Right lobe of liver (tissue), 6 donors: ENCODE data around the gene RCBTB1. TPM values are rescaled to one million over a fixed set of nuclear protein-coding genes. Genes with fewer than 3 reads are reported as not detected.

Experiments used
- ATAC-seq, 4 donors: fragments of 200-7000 bp; cut with Tn5 transposase; one replicate each; pipeline ENCODE4 v1.9.1; 2020; ENCODE audit warnings: mild to moderate bottlenecking in 4 of 4, moderate library complexity in 4 of 4
- DNase-seq, 3 donors: peaks; one replicate each; pipeline ENCODE4 v3.0.0-alpha.2; 2020
- H3K27ac ChIP-seq, 3 donors: fragments of 200-600 bp; one replicate each; pipeline ENCODE4 v1.8.0; 2022
- H3K27me3 ChIP-seq, 2 donors: fragments of 200-600 bp; one replicate each; pipeline ENCODE4 v1.8.0; 2022
- H3K36me3 ChIP-seq, 4 donors: fragments of 200-600 bp; sonication (generic) in 1 of 4; one replicate each; pipeline versions ENCODE4 v1.5.1 to v1.8.0; 2017 to 2022; ENCODE audit warnings: control low read depth in 1 of 4
- H3K4me1 ChIP-seq, 4 donors: fragments of 200-600 bp; sonication (generic) in 1 of 4; one replicate each; pipeline versions ENCODE4 v1.5.1 to v1.8.0; 2017 to 2022; ENCODE audit warnings: control low read depth in 1 of 4
- H3K4me3 ChIP-seq, 3 donors: fragments of 200-600 bp; one replicate each; pipeline ENCODE4 v1.8.0; 2022
- H3K9me3 ChIP-seq, 4 donors: fragments of 200-600 bp; sonication (generic) in 1 of 4; one replicate each; pipeline versions ENCODE4 v1.5.1 to v1.8.0; 2017 to 2022; ENCODE audit warnings: control low read depth in 1 of 4
- POLR2A ChIP-seq: fragments of 450-650 bp; IDR thresholded peaks from one replicate; pipeline ENCODE4 v1.6.1; 2017; ENCODE audit warnings: antibody characterized with exemption, mild to moderate bottlenecking
- WGBS: methylation state at CpG from one replicate; pipeline ENCODE4 v1.1.6; 2018; ENCODE audit warnings: low coverage, low lambda C conversion rate; ENCODE audit not compliant: insufficient coverage; ENCODE audit errors: missing lambda C conversion rate; 5-methylcytosine and 5-hydroxymethylcytosine counted together
- intact Hi-C, 2 donors: fragments of 100-400 bp; cut with DNase I; formaldehyde crosslinking; loops; one replicate each; pipeline versions ENCODE4 v1.11.2 to v1.14.1; 2022
- total RNA-seq, 6 experiments: library from RNA; depleted of rRNA in 2 of 6; stranded (reverse); fragments of >200 nt in 2 of 6; fragmentation: NEBNext Ultra II Directional in 3 of 6; extraction: Animal tissue kit (Norgen Biotek cat#: 25700) in 3 of 6; gene quantifications; one replicate each; pipeline versions ENCODE4 v1.1.0 to v1.2.4, GENCODE V29; 2016 to 2023
- TF ChIP-seq, protein P1 (sequence below), 4 donors: fragments of 200-600 bp in 3 of 4; fragments of 450-650 bp in 1 of 4; IDR thresholded peaks; one replicate each; pipeline versions ENCODE4 v1.5.1 to v1.8.0; 2016 to 2022; ENCODE audit warnings: antibody characterized with exemption in 4 of 4, mild to moderate bottlenecking in 2 of 4
- donor health status: DM: no; HTN: yes; CAD: no.
- donor health status: DM: no; HTN: no; CAD: no.
- donor health status: DM: no; HTN: no; CAD: no.
- donor health status: DM: no; HTN: yes; CAD: no.
- donor health status: DM: no; HTN: yes; CAD: no.

Gene RCBTB1
- total RNA-seq, 6 experiments from 2014 or later, result 5.8 to 9.5 (median 7.3) TPM

DNA sequence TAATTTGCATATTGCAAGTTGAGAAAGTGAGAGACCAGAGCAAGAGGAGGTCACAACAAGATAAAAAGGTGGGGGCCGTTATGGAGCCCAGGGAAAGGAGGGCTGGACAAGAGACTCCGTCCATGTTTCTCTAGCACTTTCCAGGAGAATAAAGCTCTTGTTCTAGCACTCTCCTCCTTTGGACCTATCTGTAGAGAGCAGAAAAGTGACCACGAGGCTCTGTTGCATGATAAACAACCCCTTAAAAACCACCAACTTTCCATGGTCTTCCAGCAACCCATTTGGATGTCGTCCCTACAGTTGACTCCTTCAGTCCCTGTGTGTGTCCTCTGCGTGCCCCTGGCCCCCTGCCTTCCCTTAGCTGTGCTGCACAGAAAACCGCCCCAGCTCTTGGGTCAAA, 38.9 kb upstream of the RCBTB1 start:
- DNase-seq (no peak), ATAC-seq (no peak)
- no peak for TF ChIP-seq POLR2A
- TF ChIP-seq, protein P1, sequence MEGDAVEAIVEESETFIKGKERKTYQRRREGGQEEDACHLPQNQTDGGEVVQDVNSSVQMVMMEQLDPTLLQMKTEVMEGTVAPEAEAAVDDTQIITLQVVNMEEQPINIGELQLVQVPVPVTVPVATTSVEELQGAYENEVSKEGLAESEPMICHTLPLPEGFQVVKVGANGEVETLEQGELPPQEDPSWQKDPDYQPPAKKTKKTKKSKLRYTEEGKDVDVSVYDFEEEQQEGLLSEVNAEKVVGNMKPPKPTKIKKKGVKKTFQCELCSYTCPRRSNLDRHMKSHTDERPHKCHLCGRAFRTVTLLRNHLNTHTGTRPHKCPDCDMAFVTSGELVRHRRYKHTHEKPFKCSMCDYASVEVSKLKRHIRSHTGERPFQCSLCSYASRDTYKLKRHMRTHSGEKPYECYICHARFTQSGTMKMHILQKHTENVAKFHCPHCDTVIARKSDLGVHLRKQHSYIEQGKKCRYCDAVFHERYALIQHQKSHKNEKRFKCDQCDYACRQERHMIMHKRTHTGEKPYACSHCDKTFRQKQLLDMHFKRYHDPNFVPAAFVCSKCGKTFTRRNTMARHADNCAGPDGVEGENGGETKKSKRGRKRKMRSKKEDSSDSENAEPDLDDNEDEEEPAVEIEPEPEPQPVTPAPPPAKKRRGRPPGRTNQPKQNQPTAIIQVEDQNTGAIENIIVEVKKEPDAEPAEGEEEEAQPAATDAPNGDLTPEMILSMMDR (IDR thresholded peaks at IDR 0.05), result no peak
- intact Hi-C loops, result no loop called here
- Histone ChIP-seq H3K4me1 (peaks cover 0 to 15% (median 3%) of the 10 kb centered on the region in 4 donors), H3K27me3 (no peaks in the 10 kb centered on the region), H3K27ac (no peak overlapping the region), H3K36me3 (no peaks in the 10 kb centered on the region), H3K9me3 (no peaks in the 10 kb centered on the region), H3K4me3 (no peak overlapping the region)
- WGBS, result 84% methylated on average over 6 of the region's 6 CpGs

DNA sequence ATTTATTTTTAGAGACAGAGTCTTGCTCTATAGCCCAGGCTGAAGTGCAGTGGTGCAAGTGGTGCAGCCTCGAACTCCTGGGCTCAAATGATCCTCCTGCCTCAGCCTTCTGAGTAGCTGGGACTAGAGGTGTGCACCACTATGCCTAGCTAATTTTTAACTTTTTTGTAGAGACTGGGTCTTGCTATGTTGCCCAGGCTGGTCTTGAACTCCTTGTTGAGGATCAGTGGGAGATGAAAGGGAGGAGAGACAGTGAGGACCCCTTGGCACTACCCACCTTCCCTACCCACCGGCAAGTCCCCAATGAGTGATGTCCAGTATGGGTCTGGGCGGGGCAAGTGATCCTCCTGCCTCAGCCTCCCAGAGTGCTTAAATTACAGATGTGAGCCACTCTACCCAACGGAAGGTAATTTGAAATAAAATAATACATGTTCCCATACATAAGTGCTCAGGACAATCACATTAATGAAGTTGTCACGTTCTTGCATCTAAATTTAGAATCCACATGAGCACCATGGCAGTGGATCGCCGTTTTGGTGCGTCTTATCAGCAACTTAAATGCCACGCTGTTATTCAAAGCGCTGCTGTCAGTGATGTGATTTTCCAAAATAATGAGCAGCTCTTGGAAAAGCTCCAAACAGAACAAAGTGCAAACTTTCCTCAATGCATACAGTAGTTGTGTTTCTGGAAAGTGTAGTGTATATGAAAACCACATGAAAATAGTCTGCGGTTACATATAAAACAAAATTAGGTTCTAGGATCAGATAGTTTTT, 37.0 kb upstream of the RCBTB1 start:
- Histone ChIP-seq H3K4me1 (peaks cover 0 to 15% (median 3%) of the 10 kb centered on the region in 4 donors), H3K36me3 (no peaks in the 10 kb centered on the region), H3K27me3 (no peaks in the 10 kb centered on the region), H3K27ac (no peak overlapping the region), H3K9me3 (no peaks in the 10 kb centered on the region), H3K4me3 (no peak overlapping the region)
- 49% methylated on average over 9 of the region's 11 CpGs for WGBS
- TF ChIP-seq, protein P1 (IDR thresholded peaks at IDR 0.05), result no peak
- no peak for TF ChIP-seq POLR2A
- DNase-seq (no peak), ATAC-seq (no peak)
- intact Hi-C loops, result no loop called here

DNA sequence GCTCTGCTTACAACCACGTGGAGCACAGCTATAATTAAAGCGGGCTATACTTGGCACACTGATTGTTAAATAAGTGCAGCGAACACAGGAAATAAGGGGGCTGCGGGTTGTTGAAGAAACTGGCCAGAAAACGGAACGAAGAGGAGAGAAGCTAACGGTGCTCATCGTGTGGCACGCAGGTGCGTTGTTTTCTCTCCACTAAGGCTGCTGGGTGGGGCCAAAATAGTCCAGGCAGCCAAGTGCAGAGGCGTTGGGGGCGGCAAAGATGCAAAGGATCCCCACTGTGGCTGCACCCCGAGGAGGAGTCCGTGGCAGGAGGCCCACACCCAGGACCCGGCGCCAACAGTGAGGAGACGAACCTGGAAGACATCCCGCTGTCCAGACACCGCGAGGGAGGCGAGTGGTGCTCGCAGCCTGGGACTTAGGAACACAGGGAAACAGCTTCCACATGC, 34.8 kb upstream of the RCBTB1 start:
- H3K27ac ChIP-seq, result no peak overlapping the region
- TF ChIP-seq, protein P1 (IDR thresholded peaks at IDR 0.05), result no peak
- TF ChIP-seq POLR2A, result no peak
- peaks cover 0 to 3% (median 0%) of the 10 kb centered on the region in 4 donors for H3K4me1 ChIP-seq
- DNase-seq (no peak), ATAC-seq (no peak)
- WGBS, result 44% methylated on average over 7 of the region's 22 CpGs
- H3K36me3 ChIP-seq, result no peaks in the 10 kb centered on the region
- H3K9me3 ChIP-seq, result no peaks in the 10 kb centered on the region
- H3K27me3 ChIP-seq, result no peaks in the 10 kb centered on the region
- intact Hi-C loops, result no loop called here
- no peak overlapping the region for H3K4me3 ChIP-seq

DNA sequence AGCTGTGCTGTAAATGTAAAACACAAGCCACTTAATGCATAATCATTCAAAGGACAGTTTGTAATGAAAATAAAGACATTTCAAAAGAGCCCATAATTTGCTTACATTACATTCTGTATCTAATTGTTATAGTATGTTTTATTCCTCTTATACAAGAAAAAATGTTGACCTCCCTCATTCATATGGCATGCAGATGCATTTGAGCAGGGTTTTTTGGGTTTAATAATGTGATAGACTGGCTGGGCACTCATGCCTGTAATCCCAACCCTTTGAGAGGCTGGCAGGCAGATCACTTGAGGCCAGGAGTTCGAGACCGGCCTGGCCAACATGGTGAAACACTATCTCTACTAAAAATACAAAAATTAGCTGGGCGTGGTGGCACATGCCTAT, 31.3 kb upstream of the RCBTB1 start:
- intact Hi-C loops, result no loop called here
- ATAC-seq, result no peak
- Histone ChIP-seq H3K36me3 (no peaks in the 10 kb centered on the region), H3K4me1 (no peaks in the 10 kb centered on the region), H3K27ac (no peak overlapping the region), H3K4me3 (no peak overlapping the region), H3K9me3 (no peaks in the 10 kb centered on the region), H3K27me3 (no peaks in the 10 kb centered on the region)
- no peak for DNase-seq
- 84% methylated on average over 3 of the region's 3 CpGs for WGBS
- TF ChIP-seq POLR2A, result no peak
- TF ChIP-seq, protein P1 (IDR thresholded peaks at IDR 0.05), result no peak
